Cardiac fibroblast (primary cell): ENCODE data around the gene MAZ.

Source experiments
- DNase-seq, 2 donors: peaks; one replicate each; pipeline versions ENCODE4 v3.0.0 to v3.0.0-alpha.2; 2010; ENCODE audit warnings: low read depth in 2 of 2
- H3K4me3 ChIP-seq, 2 donors: replicated peaks in 1 of 2; 1 replicate in 1 of 2; 2 replicates in 1 of 2; pipeline ENCODE4 v1.5.1; 2011; ENCODE audit warnings: low read depth in 2 of 2, low read length in 2 of 2, mild to moderate bottlenecking in 2 of 2, moderate library complexity in 1 of 2
- TF ChIP-seq, protein P1 (sequence below): IDR thresholded peaks from one replicate; pipeline ENCODE4 v1.5.1; 2011; ENCODE audit warnings: low read depth, mild to moderate bottlenecking, low read length, inconsistent platforms

The MAZ gene

DNA sequence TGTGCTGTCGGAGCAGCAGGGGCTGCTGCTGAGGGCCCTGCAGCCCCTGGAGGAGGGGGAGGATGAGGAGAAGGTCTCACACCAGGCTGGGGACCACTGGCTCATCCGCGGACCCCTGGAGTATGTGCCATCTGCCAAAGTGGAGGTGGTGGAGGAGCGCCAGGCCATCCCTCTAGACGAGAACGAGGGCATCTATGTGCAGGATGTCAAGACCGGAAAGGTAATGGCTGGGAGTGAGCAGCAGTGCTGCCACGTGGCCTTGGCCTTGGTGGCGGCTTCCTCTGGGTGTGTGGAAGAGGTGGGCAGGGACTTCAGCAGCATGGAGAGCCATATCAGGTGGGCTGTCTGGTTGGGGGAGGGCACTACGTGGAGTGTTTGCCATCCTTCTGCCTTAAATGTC is 33.9 kb downstream of the MAZ start:
- no peak for DNase-seq
- TF ChIP-seq, protein P1, sequence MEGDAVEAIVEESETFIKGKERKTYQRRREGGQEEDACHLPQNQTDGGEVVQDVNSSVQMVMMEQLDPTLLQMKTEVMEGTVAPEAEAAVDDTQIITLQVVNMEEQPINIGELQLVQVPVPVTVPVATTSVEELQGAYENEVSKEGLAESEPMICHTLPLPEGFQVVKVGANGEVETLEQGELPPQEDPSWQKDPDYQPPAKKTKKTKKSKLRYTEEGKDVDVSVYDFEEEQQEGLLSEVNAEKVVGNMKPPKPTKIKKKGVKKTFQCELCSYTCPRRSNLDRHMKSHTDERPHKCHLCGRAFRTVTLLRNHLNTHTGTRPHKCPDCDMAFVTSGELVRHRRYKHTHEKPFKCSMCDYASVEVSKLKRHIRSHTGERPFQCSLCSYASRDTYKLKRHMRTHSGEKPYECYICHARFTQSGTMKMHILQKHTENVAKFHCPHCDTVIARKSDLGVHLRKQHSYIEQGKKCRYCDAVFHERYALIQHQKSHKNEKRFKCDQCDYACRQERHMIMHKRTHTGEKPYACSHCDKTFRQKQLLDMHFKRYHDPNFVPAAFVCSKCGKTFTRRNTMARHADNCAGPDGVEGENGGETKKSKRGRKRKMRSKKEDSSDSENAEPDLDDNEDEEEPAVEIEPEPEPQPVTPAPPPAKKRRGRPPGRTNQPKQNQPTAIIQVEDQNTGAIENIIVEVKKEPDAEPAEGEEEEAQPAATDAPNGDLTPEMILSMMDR: no peak
- no peak overlapping the region for H3K4me3 ChIP-seq

DNA sequence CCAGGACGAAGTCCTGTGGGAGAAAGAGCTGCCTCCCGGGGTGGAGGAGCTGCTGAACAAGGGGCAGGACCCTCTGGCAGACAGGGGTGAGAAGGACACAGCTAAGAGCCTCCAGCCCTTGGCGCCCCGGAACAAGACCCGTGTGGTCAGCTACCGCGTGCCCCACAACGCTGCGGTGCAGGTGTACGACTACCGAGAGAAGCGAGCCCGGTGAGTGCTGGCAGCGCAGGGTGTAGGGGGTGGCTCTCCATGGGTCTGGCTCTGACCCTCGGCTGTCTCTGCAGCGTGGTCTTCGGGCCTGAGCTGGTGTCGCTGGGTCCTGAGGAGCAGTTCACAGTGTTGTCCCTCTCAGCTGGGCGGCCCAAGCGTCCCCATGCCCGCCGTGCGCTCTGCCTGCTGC is 35.3 kb downstream of the MAZ start:
- no peak for DNase-seq
- H3K4me3 ChIP-seq: no peak overlapping the region
- TF ChIP-seq, protein P1: no peak

DNA sequence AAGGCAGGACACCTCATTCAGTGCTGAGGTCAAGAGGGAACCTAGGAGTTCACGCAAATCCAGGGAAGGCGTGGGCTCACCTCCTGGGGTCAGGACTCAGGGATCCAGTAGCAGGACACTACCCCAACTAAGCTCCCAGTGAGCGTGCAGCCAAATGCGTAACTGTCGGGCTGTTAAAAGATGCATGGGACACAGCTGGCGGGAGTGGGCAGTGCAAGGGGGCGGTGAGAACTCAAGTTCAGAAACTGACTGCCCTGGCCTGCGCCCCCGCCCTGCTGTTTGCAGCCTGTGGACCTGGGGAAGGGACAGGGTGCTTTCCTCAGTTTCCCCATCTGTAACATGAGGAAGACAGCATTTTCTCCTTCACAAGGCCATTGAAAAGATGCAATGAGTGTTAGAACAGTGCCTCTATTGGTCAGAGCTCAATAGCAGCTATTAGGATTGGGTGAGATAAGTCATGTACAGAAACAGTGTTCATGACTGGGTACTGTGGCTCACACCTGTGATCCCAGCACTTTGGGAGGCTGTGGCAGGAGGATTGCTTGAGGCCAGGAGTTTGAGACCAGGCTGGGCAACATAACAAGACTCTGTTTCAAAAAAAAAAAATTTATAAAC is 36.5 kb downstream of the MAZ start:
- no peak for DNase-seq
- H3K4me3 ChIP-seq: no peak overlapping the region
- TF ChIP-seq, protein P1: no peak

DNA sequence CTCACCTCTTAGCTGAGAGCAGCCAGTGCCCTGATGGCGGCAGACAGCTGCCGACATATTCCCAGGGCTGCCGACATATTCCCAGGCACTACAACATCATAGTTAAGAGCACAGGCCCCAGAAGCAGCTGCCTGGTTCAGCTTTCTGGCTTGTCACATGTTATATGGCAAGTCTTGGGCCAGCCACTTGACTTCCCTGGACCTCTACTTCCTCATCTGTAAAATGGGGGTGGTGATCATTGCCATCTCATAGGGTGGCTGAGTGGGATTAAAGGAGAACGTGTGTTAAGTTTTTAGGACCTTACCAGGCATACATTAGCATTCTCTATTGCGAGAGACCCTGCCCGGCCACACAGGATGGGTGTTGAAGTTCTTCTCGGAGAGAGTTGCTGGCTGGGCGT is 37.6 kb downstream of the MAZ start:
- DNase-seq: no peak
- no peak overlapping the region for H3K4me3 ChIP-seq
- TF ChIP-seq, protein P1: no peak

DNA sequence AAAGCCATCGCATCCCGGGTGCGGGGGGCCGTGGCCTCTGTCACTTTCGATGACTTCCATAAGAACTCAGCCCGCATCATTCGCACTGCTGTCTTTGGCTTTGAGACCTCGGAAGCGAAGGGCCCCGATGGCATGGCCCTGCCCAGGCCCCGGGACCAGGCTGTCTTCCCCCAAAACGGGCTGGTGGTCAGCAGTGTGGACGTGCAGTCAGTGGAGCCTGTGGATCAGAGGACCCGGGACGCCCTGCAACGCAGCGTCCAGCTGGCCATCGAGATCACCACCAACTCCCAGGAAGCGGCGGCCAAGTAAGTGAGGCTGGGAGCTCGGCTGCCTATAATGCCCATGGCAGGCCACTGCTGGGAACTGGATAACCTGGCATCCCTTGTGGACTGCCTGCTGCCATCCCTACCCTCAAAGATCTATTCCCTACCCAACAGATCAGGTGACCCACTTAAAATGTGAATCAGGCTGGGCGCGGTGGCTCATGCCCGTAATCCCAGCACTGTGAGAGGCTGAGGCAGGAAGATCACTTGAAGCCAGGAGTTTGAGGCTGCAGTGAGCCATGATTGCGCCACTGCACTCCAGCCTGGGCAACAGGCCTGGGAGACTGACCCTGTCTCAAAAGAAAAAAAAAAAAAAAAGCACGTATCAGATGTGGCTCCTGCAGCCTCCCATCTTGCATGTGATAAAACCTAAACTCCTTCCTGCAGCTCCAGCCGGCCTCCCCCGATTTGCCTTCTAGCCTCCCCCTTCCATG is 38.4 kb downstream of the MAZ start:
- no peak overlapping the region for H3K4me3 ChIP-seq
- TF ChIP-seq, protein P1: no peak
- peak in 1 of 2 donors; percentile 78 for DNase-seq

DNA sequence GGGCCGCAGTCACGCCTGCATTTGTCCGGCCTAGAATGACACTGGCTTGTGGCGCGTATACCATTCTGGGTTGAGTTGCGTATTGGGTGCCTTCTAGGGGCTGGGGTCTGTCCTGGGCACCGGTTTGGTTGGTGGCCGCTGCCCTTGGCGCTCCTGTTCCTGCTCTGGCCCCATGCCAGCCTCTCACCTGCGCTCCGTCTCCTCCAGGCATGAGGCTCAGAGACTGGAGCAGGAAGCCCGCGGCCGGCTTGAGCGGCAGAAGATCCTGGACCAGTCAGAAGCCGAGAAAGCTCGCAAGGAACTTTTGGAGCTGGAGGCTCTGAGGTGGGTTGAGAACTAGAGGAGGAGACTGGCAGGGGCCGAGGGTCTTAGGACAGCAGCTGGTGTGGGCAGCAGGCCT is 39.3 kb downstream of the MAZ start:
- H3K4me3 ChIP-seq: no peak overlapping the region
- DNase-seq: no peak
- TF ChIP-seq, protein P1: no peak
